Heart right ventricle (tissue), 16 donors: ENCODE data around the gene SMYD3. TPM values are rescaled to one million over a fixed set of nuclear protein-coding genes. Genes with fewer than 3 reads are reported as not detected.

Experiments
- ATAC-seq, 8 donors: fragments of 200-7000 bp; cut with Tn5 transposase; one replicate each; pipeline ENCODE4 v1.9.1; 2020; ENCODE audit warnings: mild to moderate bottlenecking in 8 of 8, moderate library complexity in 8 of 8, moderate number of reproducible peaks in 1 of 8
- DNase-seq, 2 donors: peaks; one replicate each; pipeline ENCODE4 v3.0.0-alpha.2; 2020
- H3K27ac ChIP-seq, 10 donors: fragments of 200-600 bp; sonication (generic) in 2 of 10; one replicate each; pipeline versions ENCODE4 v1.5.0 to v1.8.0; 2020 to 2022; ENCODE audit warnings: mild to moderate bottlenecking in 3 of 10
- H3K27me3 ChIP-seq, 7 donors: fragments of 200-600 bp; one replicate each; pipeline ENCODE4 v1.8.0; 2021 to 2022; ENCODE audit warnings: mild to moderate bottlenecking in 2 of 7
- H3K36me3 ChIP-seq, 9 donors: fragments of 200-600 bp; sonication (generic) in 1 of 9; one replicate each; pipeline versions ENCODE4 v1.5.0 to v1.8.0; 2020 to 2022; ENCODE audit warnings: mild to moderate bottlenecking in 2 of 9
- H3K4me1 ChIP-seq, 9 donors: fragments of 200-600 bp; sonication (generic) in 1 of 9; one replicate each; pipeline versions ENCODE4 v1.5.0 to v1.8.0; 2020 to 2022; ENCODE audit warnings: mild to moderate bottlenecking in 4 of 9
- H3K4me3 ChIP-seq, 10 donors: fragments of 200-600 bp; sonication (generic) in 2 of 10; one replicate each; pipeline versions ENCODE4 v1.5.0 to v1.8.0; 2020 to 2022; ENCODE audit warnings: mild to moderate bottlenecking in 7 of 10, moderate library complexity in 2 of 10
- H3K9me3 ChIP-seq, 11 donors: fragments of 200-600 bp in 10 of 11; sonication (generic) in 2 of 11; one replicate each; pipeline versions ENCODE4 v1.5.0 to v1.8.0; 2013 to 2022; ENCODE audit warnings: mild to moderate bottlenecking in 2 of 11, control low read depth in 1 of 11, moderate library complexity in 1 of 11
- WGBS, 2 donors: extraction: QIAGEN DNeasy Blood & Tissue Kit; methylation state at CpG; one replicate each; pipeline ENCODE4 v1.1.7; 2013; ENCODE audit warnings: inconsistent platforms in 1 of 2; 5-methylcytosine and 5-hydroxymethylcytosine counted together
- intact Hi-C, 10 donors: fragments of 100-400 bp; cut with DNase I; formaldehyde crosslinking; loops; one replicate each; pipeline versions ENCODE4 v1.11.1 to v1.14.2; 2022
- polyA plus RNA-seq, 2 donors: library from polyadenylated mRNA; stranded (reverse); fragments of 200-250 nt; gene quantifications; one replicate each; pipeline ENCODE4 v1.2.3, GENCODE V29; 2013
- total RNA-seq, 10 donors: library from RNA; stranded (reverse); fragmentation: NEBNext Ultra II Directional in 3 of 10; extraction: Animal tissue kit (Norgen Biotek cat#: 25700) in 3 of 10; gene quantifications; one replicate each; pipeline versions ENCODE4 v1.2.1 to v1.2.4, GENCODE V29; 2021 to 2023
- TF ChIP-seq, protein P1 (sequence below), 9 donors: fragments of 200-600 bp; sonication (generic) in 2 of 9; IDR thresholded peaks; one replicate each; pipeline versions ENCODE4 v1.5.0 to v1.8.0; 2021 to 2022; ENCODE audit warnings: antibody characterized with exemption in 9 of 9, mild to moderate bottlenecking in 5 of 9, moderate library complexity in 1 of 9
- donor health status: Arrhythmogenic right ventricular cardiomyopathy.
- donor health status: ischemic (EF 13 %, LVEDD 7.1; RV severe dilation, severe dysfunction).
- donor health status: healthy with polysubstance abuse.
- donor health status: DM: no; HTN: yes; CAD: no.
- donor health status: DM: no; HTN: no; CAD: no.
- donor health status: ischemic (EF 25% LVEDD 6.9; RV normal size, moderate dysfunction).
- donor health status: ischemic (EF 25% LVEDD 5.7; RV mildly dilated, moderate dysfunction).
- donor health status: healthy.
- donor health status: DM: yes; HTN: yes; CAD: no.
- donor health status: Ischemic cardiomyopathy.
- donor health status: ischemic (EF 35%, LVEDD 5.7; RV mildly dilated, moderate dysfunction).
- donor health status: nonischemic (EF 11% LVEDD 7.7; RV severe dilation, severe dysfunction).
- donor health status: DM: yes; HTN: yes; CAD: no.
- donor health status: PGD.
- donor health status: ischemic (EF 29% LVEDD 5.4; RV normal size, mild dysfunction).
- donor health status: nonischemic (EF 23%, LVEDD 6.1; RV moderate dilation, normal function).

SMYD3 gene
- total and polyA plus RNA-seq, 12 donors, result 5.9 to 13.9 (median 8.1) TPM

DNA sequence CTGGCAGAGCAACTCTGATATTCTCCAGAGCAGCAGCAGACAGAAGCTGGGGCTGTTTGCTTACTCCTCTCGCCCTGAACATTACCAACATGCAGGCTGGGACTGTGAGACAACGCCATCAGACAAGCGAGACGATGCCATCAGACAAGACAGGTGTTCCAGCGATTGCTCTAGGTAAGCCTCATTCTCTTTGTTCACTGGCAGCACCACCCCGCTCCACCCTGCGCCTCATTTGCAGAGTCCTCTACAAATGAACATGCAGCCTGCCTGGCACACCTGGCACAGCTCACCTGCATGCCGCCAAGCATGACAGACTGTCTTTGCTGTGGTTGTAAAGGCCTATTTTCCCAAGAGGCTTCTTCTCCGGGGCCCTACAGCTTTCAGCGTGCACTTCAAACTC is 346.2 kb downstream of the SMYD3 start:
- intact Hi-C loops, result no loop called here
- H3K4me3 ChIP-seq, result no peak overlapping the region
- ATAC-seq (no peak), DNase-seq (no peak)
- peaks cover 0 to 25% (median 4%) of the 10 kb centered on the region in 9 donors for H3K4me1 ChIP-seq
- TF ChIP-seq, protein P1, sequence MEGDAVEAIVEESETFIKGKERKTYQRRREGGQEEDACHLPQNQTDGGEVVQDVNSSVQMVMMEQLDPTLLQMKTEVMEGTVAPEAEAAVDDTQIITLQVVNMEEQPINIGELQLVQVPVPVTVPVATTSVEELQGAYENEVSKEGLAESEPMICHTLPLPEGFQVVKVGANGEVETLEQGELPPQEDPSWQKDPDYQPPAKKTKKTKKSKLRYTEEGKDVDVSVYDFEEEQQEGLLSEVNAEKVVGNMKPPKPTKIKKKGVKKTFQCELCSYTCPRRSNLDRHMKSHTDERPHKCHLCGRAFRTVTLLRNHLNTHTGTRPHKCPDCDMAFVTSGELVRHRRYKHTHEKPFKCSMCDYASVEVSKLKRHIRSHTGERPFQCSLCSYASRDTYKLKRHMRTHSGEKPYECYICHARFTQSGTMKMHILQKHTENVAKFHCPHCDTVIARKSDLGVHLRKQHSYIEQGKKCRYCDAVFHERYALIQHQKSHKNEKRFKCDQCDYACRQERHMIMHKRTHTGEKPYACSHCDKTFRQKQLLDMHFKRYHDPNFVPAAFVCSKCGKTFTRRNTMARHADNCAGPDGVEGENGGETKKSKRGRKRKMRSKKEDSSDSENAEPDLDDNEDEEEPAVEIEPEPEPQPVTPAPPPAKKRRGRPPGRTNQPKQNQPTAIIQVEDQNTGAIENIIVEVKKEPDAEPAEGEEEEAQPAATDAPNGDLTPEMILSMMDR (IDR thresholded peaks at IDR 0.05), result no peak
- no peaks in the 10 kb centered on the region for H3K9me3 ChIP-seq
- H3K27me3 ChIP-seq, result no peaks in the 10 kb centered on the region
- no peaks in the 10 kb centered on the region for H3K36me3 ChIP-seq
- no peak overlapping the region for H3K27ac ChIP-seq
- WGBS, 2 donors, result 96% methylated on average over 10 of the region's 10 CpGs

DNA sequence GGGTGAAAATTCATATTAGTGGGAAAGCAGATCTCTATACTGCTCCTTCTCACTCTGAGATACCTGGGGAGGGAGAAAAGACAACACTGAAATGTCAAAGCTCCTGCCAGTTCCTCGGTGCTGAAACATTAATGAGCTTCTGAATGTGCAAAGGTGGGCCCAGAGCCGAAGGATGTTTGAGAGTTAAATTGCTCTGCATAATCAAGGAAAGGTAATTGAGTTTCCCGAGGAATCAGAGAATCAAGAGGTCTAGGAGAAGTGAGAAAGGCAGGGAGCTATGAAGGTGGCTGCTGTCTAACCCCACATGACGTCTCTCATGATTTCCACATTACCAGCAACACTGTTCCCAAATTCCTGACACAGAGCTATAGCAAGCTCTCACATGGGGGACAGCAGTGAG is 346.7 kb downstream of the SMYD3 start:
- H3K4me3 ChIP-seq, result no peak overlapping the region
- H3K27ac ChIP-seq, result no peak overlapping the region
- TF ChIP-seq, protein P1 (IDR thresholded peaks at IDR 0.05), result no peak
- 86 to 90% methylated on average over 4 of the region's 4 CpGs for WGBS, 2 donors
- no peaks in the 10 kb centered on the region for H3K27me3 ChIP-seq
- H3K4me1 ChIP-seq, result peaks cover 0 to 29% (median 5%) of the 10 kb centered on the region in 9 donors
- H3K36me3 ChIP-seq, result no peaks in the 10 kb centered on the region
- H3K9me3 ChIP-seq, result no peaks in the 10 kb centered on the region
- intact Hi-C loops, result no loop called here
- no peak for DNase-seq
- no peak for ATAC-seq

DNA sequence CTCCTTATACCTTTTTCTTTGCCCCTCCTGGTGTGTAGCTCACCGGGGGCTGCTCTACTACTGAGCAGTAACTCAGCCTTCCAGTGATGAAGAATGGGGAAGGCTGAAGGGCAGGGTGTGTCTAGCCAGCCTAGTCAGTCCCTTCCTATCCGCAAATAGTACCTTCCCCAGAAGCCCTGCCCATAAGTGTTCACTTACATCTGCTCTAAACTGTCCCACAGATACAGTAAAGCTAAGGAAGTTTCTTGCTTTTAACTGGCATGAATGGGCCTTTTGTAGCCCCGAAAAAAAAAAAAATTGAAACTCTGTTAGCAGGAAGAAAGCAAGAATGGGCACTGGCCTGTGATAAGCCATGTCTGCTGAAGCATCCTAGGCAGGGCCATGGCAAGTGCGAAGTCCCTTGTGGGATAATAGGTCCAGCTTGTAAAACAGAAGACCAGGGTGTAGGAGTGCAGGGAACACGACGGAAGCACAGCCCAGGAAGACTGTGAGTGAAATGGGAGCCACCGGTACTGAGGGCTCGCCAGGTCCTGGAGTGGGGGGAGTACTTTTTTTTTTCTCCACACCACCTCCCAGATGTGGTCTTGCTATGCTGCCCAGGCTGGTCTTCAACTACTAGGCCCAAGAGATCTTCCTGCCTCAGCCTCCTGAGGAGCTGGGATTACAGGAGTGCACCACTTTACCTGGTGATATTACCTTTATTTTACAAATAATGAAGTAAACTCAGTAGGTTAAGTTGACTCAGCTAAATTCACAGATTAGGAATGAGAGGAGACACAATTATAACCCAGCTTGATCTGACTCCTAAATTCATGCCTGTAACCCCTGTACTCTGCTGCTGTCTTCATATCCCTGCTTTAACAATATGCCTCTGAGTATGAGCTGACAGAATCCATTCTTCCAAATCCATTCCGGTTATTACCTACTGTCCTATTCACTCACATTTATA is 347.5 kb downstream of the SMYD3 start:
- no peak for DNase-seq
- H3K9me3 ChIP-seq, result no peaks in the 10 kb centered on the region
- no peak overlapping the region for H3K4me3 ChIP-seq
- intact Hi-C loops, result no loop called here
- no peak for ATAC-seq
- H3K36me3 ChIP-seq, result no peaks in the 10 kb centered on the region
- peaks cover 0 to 30% (median 5%) of the 10 kb centered on the region in 9 donors for H3K4me1 ChIP-seq
- H3K27me3 ChIP-seq, result no peaks in the 10 kb centered on the region
- TF ChIP-seq, protein P1 (IDR thresholded peaks at IDR 0.05), result no peak
- 89 to 96% methylated on average over 9 of the region's 9 CpGs for WGBS, 2 donors
- no peak overlapping the region for H3K27ac ChIP-seq

DNA sequence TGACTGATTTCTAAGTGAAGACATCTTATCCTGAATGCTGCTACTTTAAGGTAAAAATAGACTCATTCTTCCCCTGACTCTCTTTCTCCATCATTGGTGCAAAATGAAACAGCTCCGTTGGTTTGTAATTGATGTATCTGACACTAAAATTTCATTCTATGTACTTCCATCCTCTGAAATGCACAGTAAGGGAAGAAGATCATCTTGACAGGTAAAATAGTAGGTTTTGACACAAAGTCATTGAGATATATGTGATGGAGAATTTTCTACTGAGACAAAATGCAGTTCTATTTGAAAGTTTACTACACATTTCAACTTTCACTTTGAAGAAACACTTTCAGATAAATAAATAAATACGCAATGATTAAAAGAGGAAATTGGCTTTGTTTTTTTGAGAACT is 348.9 kb downstream of the SMYD3 start:
- TF ChIP-seq, protein P1 (IDR thresholded peaks at IDR 0.05), result no peak
- WGBS, 2 donors, result 82 to 87% methylated on average over 2 of the region's 2 CpGs
- Histone ChIP-seq H3K27me3 (no peaks in the 10 kb centered on the region), H3K36me3 (no peaks in the 10 kb centered on the region), H3K4me1 (peaks cover 0 to 33% (median 5%) of the 10 kb centered on the region in 9 donors), H3K27ac (no peak overlapping the region), H3K9me3 (no peaks in the 10 kb centered on the region), H3K4me3 (no peak overlapping the region)
- intact Hi-C loops, result no loop called here
- DNase-seq (no peak), ATAC-seq (no peak)
